Hepatocyte (in vitro differentiated cells): ENCODE data around the gene ZNF593. TPM values are rescaled to one million over a fixed set of nuclear protein-coding genes. Genes with fewer than 3 reads are reported as not detected.

ENCODE experiments used
- DNase-seq: peaks from one replicate; pipeline ENCODE4 v3.0.0-alpha.2; 2016; ENCODE audit warnings: low spot score
- H2AFZ ChIP-seq: fragments of 200-600 bp; sonication (generic); 2 replicates; pipeline ENCODE4 v1.6.0; 2016; ENCODE audit warnings: antibody characterized with exemption, mild to moderate bottlenecking
- H3K27ac ChIP-seq: fragments of 200-600 bp; sonication (generic); 2 replicates; pipeline ENCODE4 v1.5.1; 2016; ENCODE audit warnings: mild to moderate bottlenecking
- H3K27me3 ChIP-seq: fragments of 200-600 bp; sonication (generic); 2 replicates; pipeline ENCODE4 v1.6.1; 2016
- H3K36me3 ChIP-seq: fragments of 200-600 bp; sonication (generic); replicated peaks from 2 replicates; pipeline ENCODE4 v1.5.1; 2016; ENCODE audit warnings: low read depth; ENCODE audit not compliant: insufficient read depth
- H3K4me1 ChIP-seq: fragments of 200-600 bp; sonication (generic); 2 replicates; pipeline ENCODE4 v1.5.1; 2016; ENCODE audit warnings: mild to moderate bottlenecking, moderate library complexity; ENCODE audit not compliant: insufficient read depth
- H3K4me2 ChIP-seq: fragments of 200-600 bp; sonication (generic); 2 replicates; pipeline ENCODE4 v1.6.0; 2016
- H3K4me3 ChIP-seq: fragments of 200-600 bp; sonication (generic); 2 replicates; pipeline ENCODE4 v1.5.1; 2016; ENCODE audit warnings: mild to moderate bottlenecking
- H3K79me2 ChIP-seq: fragments of 200-600 bp; sonication (generic); 2 replicates; pipeline ENCODE4 v1.6.0; 2017; ENCODE audit warnings: mild to moderate bottlenecking
- H3K9me2 ChIP-seq: fragments of 200-600 bp; sonication (generic); replicated peaks from 2 replicates; pipeline ENCODE4 v1.6.0; 2017; ENCODE audit warnings: mild to moderate bottlenecking; ENCODE audit not compliant: insufficient read depth
- H3K9me3 ChIP-seq: fragments of 200-600 bp; sonication (generic); 2 replicates; pipeline ENCODE4 v1.5.1; 2016; ENCODE audit warnings: low read depth, mild to moderate bottlenecking
- H4K20me1 ChIP-seq: fragments of 200-600 bp; sonication (generic); 2 replicates; pipeline ENCODE4 v1.6.0; 2016; ENCODE audit warnings: mild to moderate bottlenecking; ENCODE audit not compliant: insufficient read depth, poor library complexity, severe bottlenecking
- EZH2 ChIP-seq: fragments of 200-600 bp; sonication (generic); IDR thresholded peaks from 2 replicates; pipeline ENCODE4 v1.6.1; 2016; ENCODE audit warnings: antibody characterized with exemption, mild to moderate bottlenecking, borderline replicate concordance
- EZH2phosphoT487 ChIP-seq: fragments of 200-600 bp; sonication (generic); IDR thresholded peaks from one replicate; pipeline ENCODE4 v1.6.1; 2018; ENCODE audit warnings: antibody characterized with exemption, mild to moderate bottlenecking, low read depth, moderate library complexity; ENCODE audit not compliant: unreplicated experiment, severe bottlenecking
- WGBS: methylation state at CpG from one replicate; pipeline ENCODE4 v1.1.6; 2016; ENCODE audit warnings: low lambda C conversion rate; ENCODE audit errors: missing lambda C conversion rate; 5-methylcytosine and 5-hydroxymethylcytosine counted together
- polyA plus RNA-seq: library from polyadenylated mRNA; unstranded; fragments of >200 nt; fragmentation: Nextera tagmentation; extraction: Ambion mirVana; gene quantifications from 2 replicates; pipeline ENCODE4 v1.2.1, GENCODE V29; 2016
- total RNA-seq: library from RNA; depleted of rRNA; stranded (reverse); fragments of >200 nt; gene quantifications from 2 replicates; pipeline ENCODE4 v1.2.3, GENCODE V29; 2014
- TF ChIP-seq, protein P1 (sequence below): fragments of 200-600 bp; sonication (generic); IDR thresholded peaks from 2 replicates; pipeline ENCODE4 v1.5.1; 2016; ENCODE audit warnings: antibody characterized with exemption, mild to moderate bottlenecking; ENCODE audit not compliant: poor library complexity

Gene ZNF593
- total and polyA plus RNA-seq, 2 experiments from 2014 or later = 20.5 to 69.1 TPM

DNA sequence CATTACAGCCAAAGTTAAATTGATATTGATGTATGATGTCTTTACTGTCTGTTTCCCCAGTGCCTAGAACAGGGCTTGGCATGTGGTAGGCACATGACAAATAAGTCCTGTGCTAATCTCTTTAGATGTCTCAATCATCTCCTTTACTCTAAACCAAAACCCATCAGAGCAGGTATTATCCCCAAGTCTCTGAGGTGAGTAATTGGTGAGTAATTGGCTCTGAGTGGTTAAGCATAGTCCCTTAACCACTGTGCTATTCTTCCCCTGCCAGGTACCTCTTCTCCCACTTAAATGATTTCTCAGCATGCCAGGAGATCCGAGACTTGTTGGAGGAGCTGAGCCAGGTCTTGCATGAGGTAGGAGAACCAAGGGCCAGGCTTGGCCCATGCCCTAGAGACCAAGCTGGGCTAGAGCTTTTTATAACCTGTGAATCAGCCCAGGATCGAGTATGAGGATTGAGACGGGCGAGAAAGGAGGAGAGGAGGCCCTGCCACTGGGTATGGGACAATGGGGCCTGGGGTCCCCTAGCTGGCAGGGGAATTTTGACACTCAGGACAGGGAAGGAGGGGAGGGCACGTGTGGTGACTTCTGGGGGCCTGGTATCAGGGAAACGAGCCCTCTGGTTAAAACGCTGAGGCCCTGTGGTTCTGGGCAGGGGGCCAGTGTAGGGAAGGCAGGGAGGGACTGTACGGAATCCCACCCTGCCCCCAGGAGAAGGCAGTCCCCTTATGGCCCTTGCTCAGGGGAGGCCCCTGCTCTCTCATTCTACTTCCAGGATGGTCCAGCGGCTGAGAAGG, 12.1 kb downstream of the ZNF593 start:
- no peaks in the 10 kb centered on the region for H3K36me3 ChIP-seq
- H4K20me1 ChIP-seq = no peaks in the 10 kb centered on the region
- no peaks in the 10 kb centered on the region for H3K4me1 ChIP-seq
- H3K9me2 ChIP-seq = no peaks in the 10 kb centered on the region
- no peak overlapping the region for H3K27ac ChIP-seq
- H3K9me3 ChIP-seq = no peaks in the 10 kb centered on the region
- H3K4me2 ChIP-seq = no peak overlapping the region
- no peak overlapping the region for H2AFZ ChIP-seq
- H3K4me3 ChIP-seq = no peak overlapping the region
- DNase-seq = no peak
- H3K27me3 ChIP-seq = no peaks in the 10 kb centered on the region
- 80% methylated on average over 9 of the region's 9 CpGs for WGBS
- TF ChIP-seq, protein P1, sequence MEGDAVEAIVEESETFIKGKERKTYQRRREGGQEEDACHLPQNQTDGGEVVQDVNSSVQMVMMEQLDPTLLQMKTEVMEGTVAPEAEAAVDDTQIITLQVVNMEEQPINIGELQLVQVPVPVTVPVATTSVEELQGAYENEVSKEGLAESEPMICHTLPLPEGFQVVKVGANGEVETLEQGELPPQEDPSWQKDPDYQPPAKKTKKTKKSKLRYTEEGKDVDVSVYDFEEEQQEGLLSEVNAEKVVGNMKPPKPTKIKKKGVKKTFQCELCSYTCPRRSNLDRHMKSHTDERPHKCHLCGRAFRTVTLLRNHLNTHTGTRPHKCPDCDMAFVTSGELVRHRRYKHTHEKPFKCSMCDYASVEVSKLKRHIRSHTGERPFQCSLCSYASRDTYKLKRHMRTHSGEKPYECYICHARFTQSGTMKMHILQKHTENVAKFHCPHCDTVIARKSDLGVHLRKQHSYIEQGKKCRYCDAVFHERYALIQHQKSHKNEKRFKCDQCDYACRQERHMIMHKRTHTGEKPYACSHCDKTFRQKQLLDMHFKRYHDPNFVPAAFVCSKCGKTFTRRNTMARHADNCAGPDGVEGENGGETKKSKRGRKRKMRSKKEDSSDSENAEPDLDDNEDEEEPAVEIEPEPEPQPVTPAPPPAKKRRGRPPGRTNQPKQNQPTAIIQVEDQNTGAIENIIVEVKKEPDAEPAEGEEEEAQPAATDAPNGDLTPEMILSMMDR = no peak
- TF ChIP-seq EZH2 (no peak), EZH2phosphoT487 (no peak)
- H3K79me2 ChIP-seq = peaks cover 2% of the 10 kb centered on the region

DNA sequence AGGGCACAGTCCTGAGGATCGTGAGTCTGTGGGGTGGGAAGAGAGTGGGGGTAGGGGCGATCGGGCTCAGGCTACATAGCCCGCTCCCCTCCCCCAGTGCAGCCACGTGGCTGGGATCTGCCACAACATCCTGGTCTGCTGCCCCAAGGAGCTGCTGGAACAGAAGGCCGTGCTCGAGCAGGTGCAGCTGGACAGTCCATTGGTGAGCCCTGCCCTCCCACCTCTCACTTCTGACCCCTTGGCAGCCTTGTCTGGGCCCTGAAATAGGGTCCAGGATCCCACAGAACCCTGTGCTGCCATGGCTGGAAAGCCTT, 12.6 kb downstream of the ZNF593 start:
- Histone ChIP-seq H4K20me1 (no peaks in the 10 kb centered on the region), H3K9me3 (no peaks in the 10 kb centered on the region), H3K79me2 (peaks cover 2% of the 10 kb centered on the region), H3K4me3 (no peak overlapping the region), H2AFZ (no peak overlapping the region), H3K36me3 (no peaks in the 10 kb centered on the region), H3K27ac (no peak overlapping the region), H3K27me3 (no peaks in the 10 kb centered on the region), H3K9me2 (no peaks in the 10 kb centered on the region), H3K4me2 (no peak overlapping the region), H3K4me1 (no peaks in the 10 kb centered on the region)
- WGBS = 68% methylated on average over 4 of the region's 7 CpGs
- no peak for DNase-seq
- no peak for TF ChIP-seq EZH2phosphoT487
- TF ChIP-seq, protein P1 = no peak
- no peak for TF ChIP-seq EZH2

DNA sequence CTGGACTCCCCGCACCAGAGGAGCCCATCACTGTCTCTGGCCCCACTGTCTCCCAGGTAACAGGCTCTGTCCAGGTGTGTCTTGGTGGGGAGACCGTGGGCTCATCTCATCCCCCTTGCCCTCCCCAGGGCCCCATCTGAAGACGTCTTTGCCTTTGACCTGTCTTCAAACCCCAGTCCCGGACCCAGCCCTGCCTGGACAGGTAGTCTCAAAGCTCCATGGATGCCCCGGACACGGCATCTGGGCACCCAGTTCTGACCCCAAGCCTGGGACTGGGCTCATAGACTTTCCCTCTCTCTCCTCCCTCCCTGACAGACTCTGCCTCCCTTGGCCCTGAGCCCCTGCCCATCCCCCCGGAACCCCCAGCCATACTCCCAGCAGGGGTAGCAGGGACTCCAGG, 14.4 kb downstream of the ZNF593 start:
- Histone ChIP-seq H3K36me3 (no peaks in the 10 kb centered on the region), H4K20me1 (no peaks in the 10 kb centered on the region), H2AFZ (no peak overlapping the region), H3K4me3 (no peak overlapping the region), H3K79me2 (peaks cover under 1% of the 10 kb centered on the region), H3K9me2 (no peaks in the 10 kb centered on the region), H3K4me1 (no peaks in the 10 kb centered on the region), H3K9me3 (no peaks in the 10 kb centered on the region), H3K27me3 (no peaks in the 10 kb centered on the region), H3K4me2 (no peak overlapping the region), H3K27ac (no peak overlapping the region)
- TF ChIP-seq EZH2phosphoT487 = no peak
- TF ChIP-seq, protein P1 = no peak
- no peak for TF ChIP-seq EZH2
- 93% methylated on average over 6 of the region's 7 CpGs for WGBS
- no peak for DNase-seq
